ENCODE results near the gene MARCHF3.

The MARCHF3 gene

DNA sequence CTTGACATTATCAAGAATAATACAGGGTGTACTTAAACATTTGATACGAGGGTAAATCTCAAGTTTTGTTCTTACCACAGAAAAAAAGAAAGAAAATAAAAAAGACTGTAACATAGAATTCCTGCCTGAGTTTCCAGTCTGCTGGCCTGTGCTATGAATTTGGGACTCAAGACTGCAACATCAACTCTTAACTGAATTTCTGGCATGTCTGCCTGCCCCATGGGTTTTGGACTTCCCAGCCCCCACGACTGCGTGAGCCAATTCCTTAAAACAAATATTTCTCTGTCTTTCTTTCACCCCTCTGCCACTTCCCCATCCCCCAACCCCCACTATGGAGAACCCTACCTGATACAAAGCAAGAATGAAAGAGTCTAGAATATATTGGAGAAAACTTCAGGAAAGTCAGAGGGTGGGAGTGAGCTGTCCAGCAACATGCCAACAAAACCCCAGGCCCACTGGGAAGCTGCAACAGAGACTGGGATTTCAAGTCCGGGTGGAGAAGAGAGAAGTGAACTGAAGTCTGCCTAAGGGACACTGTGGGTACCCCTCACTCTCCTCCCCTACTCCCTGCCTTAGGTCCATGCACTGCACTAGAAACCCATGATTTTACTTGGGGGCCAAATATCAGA is 43.0 kb downstream of the MARCHF3 start:
- Histone ChIP-seq H3K9ac (ENCODE audit: low read depth, low read length, poor library complexity, severe bottlenecking) (no peak overlapping the region), H3K4me1 (ENCODE audit: insufficient read depth, low read length, poor library complexity, severe bottlenecking) (peaks cover 4% of the 10 kb centered on the region), H3K9me2 (replicated peaks; ENCODE audit: low read depth, low read length) (no peaks in the 10 kb centered on the region), H3K4me2 (ENCODE audit: low read depth, low read length, poor library complexity, severe bottlenecking) (no peak overlapping the region), H3K36me3 (ENCODE audit: insufficient read depth, low read length) (no peaks in the 10 kb centered on the region), H4K20me1 (ENCODE audit: insufficient read depth, low read length, poor library complexity, severe bottlenecking) (no peaks in the 10 kb centered on the region), H2AFZ (ENCODE audit: low read length) (no peak overlapping the region), H3K27me3 (ENCODE audit: insufficient read depth, low read length, poor library complexity, severe bottlenecking) (no peaks in the 10 kb centered on the region), H3K4me3 (ENCODE audit: low read length, poor library complexity, severe bottlenecking) (no peak overlapping the region), H3K79me2 (ENCODE audit: insufficient read depth, low read length) (no peaks in the 10 kb centered on the region), H3F3A (ENCODE audit: low read depth) (no peaks in the 10 kb centered on the region), H3K9me3 (ENCODE audit: insufficient read depth, low read depth, low read length) (no peaks in the 10 kb centered on the region)
- no peak for TF ChIP-seq EZH2phosphoT487 (IDR thresholded peaks at IDR 0.05; ENCODE audit: borderline replicate concordance)
- TF ChIP-seq, protein P1, sequence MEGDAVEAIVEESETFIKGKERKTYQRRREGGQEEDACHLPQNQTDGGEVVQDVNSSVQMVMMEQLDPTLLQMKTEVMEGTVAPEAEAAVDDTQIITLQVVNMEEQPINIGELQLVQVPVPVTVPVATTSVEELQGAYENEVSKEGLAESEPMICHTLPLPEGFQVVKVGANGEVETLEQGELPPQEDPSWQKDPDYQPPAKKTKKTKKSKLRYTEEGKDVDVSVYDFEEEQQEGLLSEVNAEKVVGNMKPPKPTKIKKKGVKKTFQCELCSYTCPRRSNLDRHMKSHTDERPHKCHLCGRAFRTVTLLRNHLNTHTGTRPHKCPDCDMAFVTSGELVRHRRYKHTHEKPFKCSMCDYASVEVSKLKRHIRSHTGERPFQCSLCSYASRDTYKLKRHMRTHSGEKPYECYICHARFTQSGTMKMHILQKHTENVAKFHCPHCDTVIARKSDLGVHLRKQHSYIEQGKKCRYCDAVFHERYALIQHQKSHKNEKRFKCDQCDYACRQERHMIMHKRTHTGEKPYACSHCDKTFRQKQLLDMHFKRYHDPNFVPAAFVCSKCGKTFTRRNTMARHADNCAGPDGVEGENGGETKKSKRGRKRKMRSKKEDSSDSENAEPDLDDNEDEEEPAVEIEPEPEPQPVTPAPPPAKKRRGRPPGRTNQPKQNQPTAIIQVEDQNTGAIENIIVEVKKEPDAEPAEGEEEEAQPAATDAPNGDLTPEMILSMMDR (conservative IDR thresholded peaks at IDR 0.05; ENCODE audit: low read length) = no peak

DNA sequence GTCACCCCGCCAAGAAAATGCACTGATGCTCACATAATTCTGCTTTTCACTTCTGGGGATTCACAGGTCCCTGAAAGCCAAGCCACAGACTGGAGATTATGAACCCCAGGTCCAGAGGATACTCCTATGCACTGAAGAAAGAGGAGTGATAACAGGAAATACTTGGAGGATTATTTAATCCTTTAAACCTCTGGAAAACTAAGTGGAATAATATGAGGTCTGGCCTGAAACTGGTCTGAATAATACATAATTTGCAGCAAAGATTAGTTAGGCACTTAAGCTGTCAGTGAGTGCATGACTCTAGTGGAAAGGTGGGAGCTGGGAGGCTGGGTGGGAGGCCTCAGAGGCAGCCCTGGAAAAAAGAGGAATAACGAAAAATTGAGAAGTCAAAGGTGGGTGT is 45.7 kb downstream of the MARCHF3 start:
- Histone ChIP-seq H3K9me2 (replicated peaks; ENCODE audit: low read depth, low read length) (no peaks in the 10 kb centered on the region), H3K79me2 (ENCODE audit: insufficient read depth, low read length) (no peaks in the 10 kb centered on the region), H3K27me3 (ENCODE audit: insufficient read depth, low read length, poor library complexity, severe bottlenecking) (no peaks in the 10 kb centered on the region)

DNA sequence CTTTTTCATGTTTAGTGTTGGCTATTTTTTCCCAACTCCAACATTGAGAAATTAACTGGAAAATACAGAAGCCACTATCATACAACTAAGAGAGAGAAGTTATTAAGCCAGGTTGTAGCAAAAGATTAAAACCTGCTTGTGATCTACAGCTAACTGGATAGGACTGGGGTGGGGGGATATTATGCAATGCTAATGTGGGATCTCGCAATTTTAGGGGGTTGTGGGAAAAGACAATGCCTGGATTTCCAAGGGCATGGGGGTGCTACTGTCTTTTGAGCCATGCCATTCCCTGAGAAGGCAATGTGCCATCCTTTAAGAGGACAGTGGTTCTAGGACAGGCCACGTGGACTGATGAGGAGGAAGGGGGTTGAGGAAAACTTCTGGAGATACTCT is 46.5 kb downstream of the MARCHF3 start:
- Histone ChIP-seq H3K36me3 (ENCODE audit: insufficient read depth, low read length) (no peaks in the 10 kb centered on the region), H3K27me3 (ENCODE audit: insufficient read depth, low read length, poor library complexity, severe bottlenecking) (no peaks in the 10 kb centered on the region), H4K20me1 (ENCODE audit: insufficient read depth, low read length, poor library complexity, severe bottlenecking) (no peaks in the 10 kb centered on the region), H3K79me2 (ENCODE audit: insufficient read depth, low read length) (no peaks in the 10 kb centered on the region), H3K9ac (ENCODE audit: low read depth, low read length, poor library complexity, severe bottlenecking) (no peak overlapping the region), H3K4me2 (ENCODE audit: low read depth, low read length, poor library complexity, severe bottlenecking) (no peak overlapping the region), H3K4me1 (ENCODE audit: insufficient read depth, low read length, poor library complexity, severe bottlenecking) (peaks cover 4% of the 10 kb centered on the region), H3K9me2 (replicated peaks; ENCODE audit: low read depth, low read length) (no peaks in the 10 kb centered on the region), H3K9me3 (ENCODE audit: insufficient read depth, low read depth, low read length) (no peaks in the 10 kb centered on the region), H3F3A (ENCODE audit: low read depth) (no peaks in the 10 kb centered on the region), H3K4me3 (ENCODE audit: low read length, poor library complexity, severe bottlenecking) (no peak overlapping the region), H2AFZ (ENCODE audit: low read length) (no peak overlapping the region)
- TF ChIP-seq, protein P1 (conservative IDR thresholded peaks at IDR 0.05; ENCODE audit: low read length) = no peak

More for the DNA sequence above, 45.7 kb downstream of the MARCHF3 start:
- Histone ChIP-seq H3F3A (ENCODE audit: low read depth) (no peaks in the 10 kb centered on the region), H3K4me2 (ENCODE audit: low read depth, low read length, poor library complexity, severe bottlenecking) (no peak overlapping the region), H3K4me1 (ENCODE audit: insufficient read depth, low read length, poor library complexity, severe bottlenecking) (peaks cover 4% of the 10 kb centered on the region), H3K9me3 (ENCODE audit: insufficient read depth, low read depth, low read length) (no peaks in the 10 kb centered on the region), H3K36me3 (ENCODE audit: insufficient read depth, low read length) (no peaks in the 10 kb centered on the region), H3K4me3 (ENCODE audit: low read length, poor library complexity, severe bottlenecking) (no peak overlapping the region), H2AFZ (ENCODE audit: low read length) (no peak overlapping the region), H4K20me1 (ENCODE audit: insufficient read depth, low read length, poor library complexity, severe bottlenecking) (no peaks in the 10 kb centered on the region), H3K9ac (ENCODE audit: low read depth, low read length, poor library complexity, severe bottlenecking) (no peak overlapping the region)
- TF ChIP-seq, protein P1 (conservative IDR thresholded peaks at IDR 0.05; ENCODE audit: low read length) = no peak
- TF ChIP-seq EZH2phosphoT487 (IDR thresholded peaks at IDR 0.05; ENCODE audit: borderline replicate concordance) = no peak

All from Loucy (cell line).